GM19193 (cell line): Measurements from ENCODE around the gene CD86.

Experiments
- POLR2A ChIP-seq: IDR thresholded peaks from 4 replicates; pipeline ENCODE4 v1.6.1; 2011; ENCODE audit not compliant: insufficient read depth, insufficient read length; ENCODE audit errors: extremely low read depth

CD86 gene

DNA sequence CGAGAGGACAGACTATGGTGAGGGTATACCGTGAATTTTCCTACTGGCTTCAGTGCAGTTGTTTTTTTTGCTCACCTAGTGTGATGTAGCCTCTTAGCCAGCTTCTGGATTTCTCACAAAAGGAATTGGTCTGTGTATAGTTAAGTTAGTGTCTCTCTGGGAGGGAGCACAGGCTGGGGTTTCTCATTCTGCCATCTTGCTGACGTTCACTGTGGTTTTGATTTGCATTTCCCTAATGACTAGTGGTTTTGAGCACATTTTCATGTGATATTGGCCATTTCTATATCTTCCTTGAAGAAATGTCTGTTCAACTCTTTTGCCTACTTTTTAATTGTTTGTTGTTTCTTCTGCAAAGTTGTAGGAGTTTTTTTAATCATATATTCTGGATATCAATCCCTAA, 2.2 kb upstream of the CD86 start:
- no peak for TF ChIP-seq POLR2A

DNA sequence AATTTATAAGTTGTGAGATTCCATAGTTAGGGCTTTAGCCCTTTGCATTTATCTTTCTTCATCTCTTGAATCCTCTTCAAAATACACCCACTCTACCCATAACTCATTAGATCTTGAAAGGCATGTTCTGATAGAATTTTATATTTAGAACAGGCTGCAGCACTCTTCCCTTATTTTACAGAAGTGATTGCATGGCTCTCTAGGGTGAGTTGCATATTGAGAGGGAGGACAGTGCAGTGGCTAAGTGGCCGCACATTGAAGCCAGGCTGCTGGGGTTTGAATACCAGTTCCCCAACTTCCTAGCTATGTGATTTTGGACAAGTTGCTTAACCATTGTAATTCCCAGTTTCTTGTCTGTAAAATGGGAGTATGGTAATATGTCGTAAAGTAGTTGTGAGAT, 2.5 kb downstream of the CD86 start:
- no peak for TF ChIP-seq POLR2A

DNA sequence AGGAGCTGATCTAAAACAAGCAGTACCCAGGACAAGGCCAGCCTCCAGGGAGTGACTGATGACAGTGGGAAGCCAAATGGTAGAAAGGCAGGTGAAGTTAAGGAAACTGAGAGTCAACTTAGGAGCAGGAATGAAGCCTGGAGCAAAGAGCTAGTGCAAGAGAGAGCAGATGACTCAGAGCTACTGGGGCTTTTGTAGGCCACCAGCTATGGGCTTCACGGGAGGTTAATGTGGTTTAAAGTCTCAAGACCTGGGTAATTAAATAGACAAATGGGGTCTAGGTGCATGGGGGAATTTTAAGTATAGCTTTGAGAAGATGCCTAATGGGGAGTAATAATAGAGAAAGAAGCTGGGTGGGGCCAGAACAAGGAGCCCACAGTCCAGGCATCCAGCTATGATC, 3.1 kb downstream of the CD86 start:
- TF ChIP-seq POLR2A = no peak

DNA sequence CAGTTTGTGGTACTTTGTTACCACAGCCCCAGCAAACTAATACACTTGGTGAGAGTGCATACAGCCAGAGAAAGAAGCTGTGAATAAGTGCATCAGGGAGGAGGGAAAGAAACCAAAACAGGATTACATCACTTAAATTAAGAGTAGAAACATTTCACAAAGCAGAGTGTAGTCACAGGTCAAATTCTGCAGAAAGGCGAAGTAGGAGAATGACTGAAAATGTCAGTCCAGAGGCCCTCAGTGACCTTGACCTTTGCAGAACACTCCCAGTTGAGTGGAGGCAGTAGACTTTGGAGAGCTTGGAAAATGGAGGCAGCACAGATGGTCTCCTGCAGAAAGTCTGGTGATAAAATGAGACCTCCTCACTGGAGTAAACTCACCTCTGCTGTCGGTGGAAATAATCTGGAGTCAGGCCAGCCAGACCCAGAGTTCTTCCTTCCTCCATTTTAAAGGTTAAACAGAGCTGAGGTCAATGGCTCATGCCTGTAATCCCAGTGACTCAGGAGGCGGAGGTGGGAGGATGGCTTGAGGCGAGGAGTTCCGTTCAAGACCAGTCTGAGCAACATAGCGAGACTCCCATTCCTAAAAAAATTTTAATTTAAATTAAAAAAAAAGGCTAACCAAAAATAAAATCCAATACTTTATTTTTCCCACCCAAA, 5.0 kb downstream of the CD86 start:
- TF ChIP-seq POLR2A = no peak

GRCh38 chr3:122063908-122064307, 8.7 kb downstream of the CD86 start:
- no peak for TF ChIP-seq POLR2A

DNA sequence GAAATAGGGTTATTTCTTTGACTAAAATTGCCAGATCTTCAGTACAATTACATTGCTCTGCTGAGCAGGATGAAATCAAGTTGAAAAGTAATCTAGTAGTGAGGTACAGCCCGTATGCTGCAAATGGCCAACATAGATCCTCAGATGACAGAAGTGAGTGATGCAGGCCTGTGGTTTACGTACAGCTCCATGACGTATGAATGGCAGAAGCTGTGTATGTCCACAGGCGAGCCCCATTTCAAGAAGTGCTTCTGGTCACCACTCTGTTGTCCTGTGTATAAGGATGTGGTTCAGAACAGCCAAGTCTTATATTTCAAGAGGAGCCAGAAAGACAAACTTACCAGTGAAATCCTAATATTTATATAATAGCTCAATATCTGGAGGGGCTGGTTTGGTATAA, 9.2 kb downstream of the CD86 start:
- no peak for TF ChIP-seq POLR2A

GRCh38 chr3:122066331-122067213, 11.4 kb downstream of the CD86 start:
- TF ChIP-seq POLR2A = no peak

DNA sequence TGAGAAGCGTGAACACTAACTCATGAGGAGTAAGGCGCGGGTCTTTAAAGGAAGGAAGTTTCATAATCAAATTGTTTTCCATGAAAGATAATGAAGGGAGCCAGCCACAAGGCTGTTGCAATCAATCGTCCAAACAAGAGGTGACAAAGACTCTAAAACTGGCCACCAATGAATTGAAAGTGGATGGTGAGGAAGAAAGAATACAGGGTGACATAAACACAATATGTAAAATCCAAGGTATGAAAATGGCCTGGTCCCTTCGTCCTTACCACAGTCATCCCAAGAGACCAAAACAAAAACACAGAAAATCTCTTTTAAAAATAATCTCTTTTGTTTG, 12.0 kb downstream of the CD86 start:
- TF ChIP-seq POLR2A = no peak

- no peak for TF ChIP-seq POLR2A
Observed at GRCh38 chr3:122067588-122068240, 12.6 kb downstream of the CD86 start.

- TF ChIP-seq POLR2A = peak; percentile 21
Observed at GRCh38 chr3:122074621-122075265, 19.6 kb downstream of the CD86 start.

DNA sequence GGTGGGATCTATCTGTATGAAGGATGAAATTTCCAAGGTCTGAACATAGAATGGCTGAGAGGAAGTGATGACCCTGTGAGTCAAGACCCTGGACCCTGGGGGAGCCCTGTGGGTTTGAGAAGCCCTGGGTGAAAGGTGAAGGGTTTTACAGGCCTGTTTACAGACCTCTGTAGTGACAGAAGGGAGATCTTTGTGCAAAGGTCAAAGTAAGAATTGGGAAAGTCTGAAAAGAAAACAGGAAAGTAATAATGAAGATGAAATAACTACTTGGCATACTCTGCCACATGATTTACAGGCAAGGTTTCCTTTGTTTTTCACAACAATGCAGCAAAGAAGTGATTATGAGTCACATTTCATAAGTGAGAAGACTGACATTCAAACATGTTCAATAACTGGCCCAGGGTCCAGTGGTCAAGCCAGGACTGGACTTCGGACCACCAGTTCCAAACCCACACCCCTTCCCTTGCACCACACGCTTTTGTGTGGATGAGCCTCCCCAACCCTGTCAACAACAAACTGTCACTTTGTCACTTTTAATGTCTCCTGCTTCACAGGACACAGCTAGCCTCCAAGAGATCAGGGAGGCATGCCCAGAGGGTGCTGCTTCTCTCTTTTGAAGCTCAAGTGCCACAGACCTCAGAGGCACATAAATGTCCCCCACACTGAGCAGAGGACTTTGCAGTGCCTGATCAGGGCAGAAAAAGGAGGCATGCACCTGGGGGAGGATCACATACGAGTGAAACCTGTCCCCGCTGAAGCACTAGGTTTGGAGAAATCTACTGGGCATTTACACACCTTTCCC, 21.5 kb downstream of the CD86 start:
- peak; percentile 15 for TF ChIP-seq POLR2A

DNA sequence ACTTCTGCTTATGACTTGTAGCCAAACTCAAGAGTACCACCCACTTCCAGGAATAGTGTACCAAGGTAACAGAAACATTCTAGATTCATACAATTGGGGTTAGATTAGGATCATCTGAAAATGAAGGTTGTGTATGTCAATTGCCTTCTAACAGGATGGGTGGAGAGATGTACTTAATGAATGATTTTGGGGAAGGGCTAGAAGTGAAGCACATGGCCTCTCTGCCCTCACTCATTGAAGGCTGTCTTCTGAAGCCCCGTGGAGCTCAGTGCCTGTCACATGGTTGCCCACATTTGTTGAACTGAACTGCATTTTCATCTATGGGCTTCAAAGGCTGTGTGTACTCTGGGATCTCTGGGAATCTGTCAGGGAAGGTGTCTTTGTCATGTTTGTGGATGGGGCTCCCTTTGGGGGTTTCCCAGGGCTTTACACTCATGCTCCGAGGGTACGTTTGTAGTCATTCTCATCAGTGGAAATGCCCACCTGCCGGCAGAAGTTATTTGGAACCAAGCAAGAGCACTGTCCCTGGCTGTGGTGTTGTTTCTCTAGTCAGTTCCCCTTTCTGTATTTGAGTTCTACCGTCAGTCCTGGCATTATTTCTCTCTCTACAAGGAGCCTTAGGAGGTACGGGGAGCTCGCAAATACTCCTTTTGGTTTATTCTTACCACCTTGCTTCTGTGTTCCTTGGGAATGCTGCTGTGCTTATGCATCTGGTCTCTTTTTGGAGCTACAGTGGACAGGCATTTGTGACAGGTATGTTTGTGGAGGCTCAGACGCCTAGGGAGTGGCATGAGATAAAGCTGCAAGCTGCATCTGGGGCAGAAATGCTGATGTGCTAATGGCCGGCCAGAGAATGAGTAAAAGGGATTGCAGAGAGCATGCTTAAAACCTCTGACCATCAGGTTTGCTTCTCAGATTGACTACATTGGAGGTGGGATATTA, 22.4 kb downstream of the CD86 start:
- TF ChIP-seq POLR2A = peak; percentile 48

DNA sequence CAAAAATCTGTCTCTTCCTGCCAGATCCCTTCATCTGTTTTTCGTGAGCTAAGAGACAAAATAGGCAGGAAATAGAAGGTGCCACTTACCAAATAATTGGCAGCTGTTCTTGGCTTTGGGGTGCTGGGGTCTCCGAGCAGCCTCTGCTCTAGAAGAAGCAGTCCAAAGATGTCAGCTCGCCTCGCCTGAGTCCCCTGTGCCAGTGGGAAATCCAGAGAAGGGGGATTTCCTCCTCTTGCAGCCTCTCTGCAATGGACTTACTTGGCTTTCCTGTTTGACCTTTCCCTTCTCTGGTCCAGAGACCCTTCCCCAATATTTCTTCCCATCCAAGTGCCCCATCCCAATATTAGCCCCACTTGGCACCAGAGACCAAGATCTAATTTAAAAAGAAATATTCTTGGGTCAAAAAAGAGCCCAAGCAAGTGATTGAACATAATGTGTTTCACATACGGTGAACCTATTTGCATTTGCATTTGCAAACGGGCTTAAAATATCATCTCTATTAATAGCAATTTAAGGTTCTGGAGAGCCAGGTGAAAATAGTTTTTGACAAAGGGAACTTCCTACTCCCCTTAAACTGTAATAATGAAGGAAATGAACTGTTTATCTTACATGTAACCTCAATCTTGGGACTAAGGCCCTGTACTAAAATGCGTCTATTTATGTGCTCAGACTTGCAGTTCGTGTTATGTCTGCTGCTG, 23.2 kb downstream of the CD86 start:
- TF ChIP-seq POLR2A = peak; percentile 21

GRCh38 chr3:122079524-122080206, 24.5 kb downstream of the CD86 start:
- no peak for TF ChIP-seq POLR2A
